GM21390 (cell line): ENCODE measurements around the gene GID4.
"Not testable (repeated sequence)": the region's sequence is repeated elsewhere in the genome, so short reads cannot be mapped to it uniquely, and the experiment has no call there.

ENCODE experiments used
- ATAC-seq: cut with Tn5 transposase; IDR thresholded peaks from one replicate; pipeline ENCODE4 v1.9.1; 2021; ENCODE audit not compliant: unreplicated experiment

Gene GID4

DNA sequence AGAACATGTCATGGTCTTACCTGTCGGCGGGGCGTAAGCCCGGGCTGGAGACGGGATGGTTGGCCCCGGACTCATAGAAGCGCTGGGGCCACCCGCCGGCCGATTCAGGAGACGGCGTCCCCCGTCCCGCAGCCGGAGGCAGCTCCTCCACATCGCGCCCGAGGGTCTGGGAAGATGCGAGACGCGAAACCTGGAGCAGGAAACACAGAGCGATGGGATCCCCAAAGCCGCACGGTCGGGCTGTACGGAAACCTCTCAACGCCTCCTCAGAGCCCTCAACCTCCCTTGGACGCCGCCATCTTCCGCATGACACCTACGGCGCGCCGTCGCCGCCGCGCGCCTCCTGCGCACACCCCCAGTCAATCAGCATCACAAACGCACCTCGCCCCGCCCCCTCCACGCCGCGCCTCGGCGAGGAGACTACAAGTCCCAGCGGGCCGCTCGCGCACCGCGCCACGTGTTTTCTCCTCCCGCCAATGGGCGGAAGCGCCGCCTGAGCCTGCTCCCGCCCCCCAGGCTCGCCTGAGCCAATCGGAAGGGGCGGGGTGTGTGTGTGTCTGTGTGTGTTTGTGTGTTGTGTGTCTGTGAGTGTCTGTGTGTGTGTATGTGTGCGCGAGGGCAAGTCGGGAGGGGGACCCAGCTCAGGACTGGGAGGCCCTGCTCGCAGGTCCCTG is at the start of gene GID4, which contains the start of gene ATPAF2:
GID4 (plus strand) TSS at position 548 of the 674 bp plus-strand sequence; CDS start at position 605, 57 bp downstream.
ATPAF2 (minus strand) TSS at position 308 of the 674 bp plus-strand sequence; CDS start at position 153, 155 bp downstream.
- ATAC-seq = peak; percentile 80

DNA sequence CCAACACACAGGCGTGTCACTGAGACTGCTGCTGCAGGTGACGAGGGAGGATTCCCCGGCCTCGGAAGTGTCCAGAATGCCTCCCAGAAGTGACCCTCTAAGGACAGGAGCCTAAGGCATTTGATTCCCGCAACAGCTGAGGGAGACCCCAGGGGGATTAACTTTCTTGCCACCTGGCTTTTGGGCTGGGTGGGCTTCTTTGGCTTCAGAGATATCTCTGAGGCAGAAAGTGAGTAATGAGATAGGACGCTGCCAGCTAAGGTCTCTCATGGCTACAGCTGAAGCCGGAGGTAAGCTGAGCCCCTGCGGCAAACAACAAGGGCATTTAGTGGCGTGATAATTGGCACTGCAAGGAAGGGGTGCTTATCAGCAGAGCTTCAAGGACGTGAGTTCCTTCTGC is 49.6 kb upstream of the GID4 start:
- no peak for ATAC-seq

DNA sequence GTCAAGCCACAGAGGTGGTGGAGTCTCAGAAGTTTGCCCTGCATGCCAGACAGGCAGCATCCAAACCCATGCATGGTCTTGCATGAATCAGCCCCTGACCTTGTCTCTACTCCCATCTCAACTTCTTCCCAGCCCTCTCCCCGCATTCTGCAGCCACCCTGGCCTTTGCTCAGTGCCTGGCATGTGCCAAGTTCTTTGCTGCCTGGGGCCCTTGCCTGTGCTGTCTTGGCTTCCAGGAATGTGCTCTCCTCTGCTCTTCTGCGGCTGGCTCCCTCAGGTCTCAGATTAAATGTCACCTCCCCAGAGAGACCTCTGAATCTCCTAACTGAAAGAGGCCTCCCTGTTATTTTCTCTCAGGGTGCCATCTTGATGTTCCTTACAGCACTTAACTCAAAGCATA is 48.9 kb upstream of the GID4 start:
- ATAC-seq = no peak

DNA sequence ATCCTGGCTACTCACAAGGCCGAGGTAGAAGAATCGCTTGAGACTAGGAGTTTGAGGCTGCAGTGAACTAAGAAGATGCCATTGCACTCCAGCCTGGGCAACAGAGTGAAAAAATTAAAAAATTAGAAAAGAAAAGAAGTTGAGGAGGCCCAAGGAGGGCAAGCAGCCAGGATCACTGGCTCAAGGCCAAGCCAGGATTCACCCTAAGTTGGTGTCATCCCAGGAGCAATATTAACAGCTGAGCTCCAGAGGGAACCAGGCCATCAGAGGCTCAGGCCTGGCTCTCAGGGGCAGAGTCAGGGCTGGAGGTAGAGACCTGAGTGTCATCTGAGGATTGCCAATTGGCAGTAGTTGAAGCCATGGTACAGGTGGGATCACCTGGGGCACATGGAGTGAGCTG is 45.8 kb upstream of the GID4 start:
- ATAC-seq = no peak

DNA sequence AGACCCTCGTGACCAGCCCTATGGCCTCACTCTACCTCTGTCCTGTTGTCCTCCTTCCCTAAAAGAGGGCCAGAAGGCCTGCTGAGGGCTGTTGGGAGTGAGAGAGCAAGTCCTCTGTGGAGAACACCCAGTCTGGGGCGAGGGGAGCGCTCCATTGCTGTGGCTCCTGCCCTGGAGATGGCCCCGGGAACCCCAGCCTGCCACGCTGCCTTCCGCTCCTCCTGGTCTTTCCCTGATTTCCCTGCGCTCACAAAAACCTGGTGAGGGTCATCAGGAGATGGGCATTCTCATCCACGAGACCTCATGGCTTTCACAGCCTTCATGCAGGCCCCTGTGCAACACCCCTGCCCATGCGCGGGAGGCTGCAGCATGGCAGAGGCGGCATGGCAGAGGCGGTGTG is 45.4 kb upstream of the GID4 start:
- ATAC-seq = no peak

DNA sequence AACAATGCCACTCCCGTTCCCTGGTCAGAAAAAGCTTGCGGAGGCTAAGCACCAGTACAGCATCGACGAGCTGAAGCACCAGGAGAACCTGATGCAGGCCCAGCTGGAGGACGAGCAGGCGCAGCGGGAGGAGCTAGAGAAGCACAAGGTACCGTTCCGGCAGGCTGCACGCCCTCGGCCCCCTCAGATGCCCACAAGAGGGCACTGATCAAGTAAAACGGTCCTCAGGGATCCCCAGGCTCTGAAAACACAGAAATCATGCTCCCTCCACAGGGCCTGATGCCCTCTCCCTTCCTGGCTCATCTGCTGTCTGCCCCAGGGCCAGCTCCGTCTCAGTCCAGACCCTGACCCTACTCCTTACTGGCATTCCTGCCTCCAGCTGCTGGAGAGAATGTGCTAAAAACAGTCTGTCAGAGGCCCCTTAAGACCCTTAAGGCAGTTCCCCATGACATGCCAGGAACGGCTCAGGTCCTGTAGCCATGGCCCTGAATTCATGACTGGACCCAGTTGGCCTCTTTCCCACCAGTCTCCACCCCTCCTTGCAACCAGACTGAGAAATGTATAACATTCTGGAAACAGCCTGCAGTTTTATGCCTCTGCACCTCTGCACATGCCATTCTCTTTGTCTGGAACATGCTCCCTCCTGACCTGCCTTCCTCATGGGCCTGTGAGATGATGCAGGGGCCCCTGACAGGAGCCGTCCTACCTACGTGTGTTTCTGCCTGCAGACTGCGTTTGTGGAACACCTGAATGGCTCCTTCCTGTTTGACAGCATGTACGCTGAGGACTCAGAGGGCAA is 44.7 kb upstream of the GID4 start:
- no peak for ATAC-seq

DNA sequence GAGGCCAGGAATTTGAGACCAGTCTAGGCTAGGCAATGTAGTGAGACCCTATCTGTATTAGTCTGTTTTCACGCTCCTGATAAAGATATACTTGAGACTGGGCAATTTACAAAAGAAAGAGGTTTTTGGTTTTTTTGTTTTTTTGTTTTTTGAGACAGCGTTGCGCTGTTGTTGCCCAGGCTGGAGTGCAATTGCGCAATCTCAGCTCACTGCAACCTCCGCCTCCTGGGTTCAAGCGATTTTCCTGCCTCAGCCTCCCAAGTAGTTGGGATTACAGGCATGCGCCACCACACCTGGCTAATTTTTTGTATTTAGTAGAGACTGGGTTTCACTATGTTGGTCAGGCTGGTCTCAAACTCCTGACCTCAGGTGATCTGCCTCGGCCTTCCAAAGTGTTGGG is 43.3 kb upstream of the GID4 start:
- not testable (repeated sequence) for ATAC-seq

DNA sequence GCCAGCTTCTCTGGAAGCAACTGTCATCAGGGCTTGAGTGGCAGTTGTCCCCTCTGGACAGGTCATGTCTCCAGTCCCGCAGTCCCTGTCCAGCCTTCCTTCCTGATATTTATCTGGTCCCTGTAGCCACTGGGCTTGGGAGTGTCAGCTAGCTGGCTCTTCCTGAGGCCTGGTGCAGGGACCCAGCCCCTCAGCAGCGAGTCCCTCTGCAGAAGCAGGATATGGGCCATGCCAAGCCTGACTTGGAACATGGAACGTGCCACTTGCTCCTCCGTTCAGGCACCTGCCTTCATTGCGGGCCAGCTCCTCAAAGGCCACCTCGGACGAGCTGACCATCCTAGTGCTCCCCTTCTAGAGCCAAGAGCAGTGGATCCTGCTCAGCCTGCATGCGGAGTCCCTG is 40.3 kb upstream of the GID4 start:
- no peak for ATAC-seq

DNA sequence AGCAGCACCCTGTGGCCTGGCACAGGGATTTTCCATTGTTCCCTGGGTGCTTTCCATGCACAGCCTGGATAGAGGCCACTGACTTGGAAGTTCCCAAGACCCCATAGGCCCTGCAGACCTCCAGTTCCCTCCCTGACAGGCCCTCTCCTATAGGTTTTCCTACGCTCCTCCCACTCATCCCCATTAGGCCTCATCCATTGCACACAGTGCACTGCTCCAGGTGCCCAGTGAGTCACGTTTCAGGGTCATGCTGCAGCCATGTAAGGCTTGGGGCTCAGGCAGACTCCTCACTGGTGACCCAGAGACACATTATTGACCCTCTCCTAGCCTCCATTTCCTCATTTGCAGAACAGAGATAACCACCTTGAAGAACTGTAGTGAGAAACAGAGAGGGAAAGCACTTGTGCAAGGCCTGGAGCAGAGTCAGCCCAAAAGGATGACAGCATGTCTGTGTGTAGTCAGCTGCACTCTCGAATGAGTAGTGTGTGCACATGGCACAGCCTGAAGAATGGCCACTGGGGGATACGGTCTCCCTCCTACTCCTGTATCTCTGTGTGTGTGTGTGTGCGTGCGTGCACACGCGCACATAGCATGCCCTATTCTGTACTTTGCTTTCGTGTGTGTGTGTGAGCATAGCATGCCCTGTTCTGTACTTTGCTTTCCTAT is 39.7 kb upstream of the GID4 start:
- ATAC-seq = no peak

DNA sequence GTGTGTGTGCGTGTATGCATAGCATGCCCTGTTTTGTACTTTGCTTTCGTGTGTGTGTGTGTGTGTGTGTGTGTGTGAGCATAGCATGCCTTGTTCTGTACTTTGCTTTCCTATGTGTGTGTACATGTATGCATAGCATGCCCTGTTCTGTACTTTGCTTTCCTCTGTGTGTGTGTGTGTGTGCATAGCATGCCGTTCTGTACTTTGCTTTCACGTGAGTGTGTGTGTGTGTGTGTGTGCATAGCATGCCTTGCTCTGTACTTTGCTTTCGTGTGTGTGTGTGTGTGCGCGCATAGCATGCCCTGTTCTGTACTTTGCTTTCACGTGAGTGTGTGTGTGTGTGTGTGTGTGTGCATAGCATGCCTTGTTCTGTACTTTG is 39.2 kb upstream of the GID4 start:
- no peak for ATAC-seq

DNA sequence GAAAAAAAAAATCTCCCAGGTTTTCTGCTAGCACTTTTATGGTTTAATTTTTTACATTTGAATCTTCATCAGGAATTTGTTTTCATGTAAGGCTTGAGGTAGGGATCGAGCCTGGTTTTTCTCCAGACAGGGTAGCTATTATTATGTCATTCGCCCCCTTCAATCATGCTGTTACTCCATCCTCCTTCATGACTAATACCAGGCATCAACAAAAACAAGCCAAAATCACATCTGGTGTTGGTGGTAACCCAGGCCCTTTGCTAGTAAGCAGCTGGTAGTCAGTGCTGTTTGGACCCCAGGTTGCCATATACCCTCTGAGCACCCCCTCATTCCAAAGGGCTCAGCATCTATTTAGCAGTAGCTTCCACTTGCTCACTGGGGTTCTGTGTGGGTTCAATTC is 37.0 kb upstream of the GID4 start:
- no peak for ATAC-seq

DNA sequence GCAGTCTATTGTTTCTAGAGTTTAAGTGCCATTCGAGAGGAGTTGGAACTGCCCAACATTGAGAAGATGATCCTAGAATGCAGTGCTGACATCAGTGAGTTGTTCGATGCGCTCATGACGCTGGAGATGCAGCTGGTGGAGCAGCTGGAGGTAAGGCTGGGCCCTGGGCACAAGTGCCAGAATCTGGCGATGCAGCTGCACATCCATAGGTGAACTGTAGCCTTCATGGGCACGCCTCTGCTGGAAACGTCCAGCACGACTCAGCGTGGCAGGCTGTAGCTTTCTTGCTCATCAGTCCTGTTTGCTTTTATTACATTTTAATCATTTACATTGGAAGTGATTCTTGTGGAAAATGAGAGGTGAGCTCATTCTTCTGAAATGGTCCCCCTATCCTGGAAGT is 34.9 kb upstream of the GID4 start:
- no peak for ATAC-seq

DNA sequence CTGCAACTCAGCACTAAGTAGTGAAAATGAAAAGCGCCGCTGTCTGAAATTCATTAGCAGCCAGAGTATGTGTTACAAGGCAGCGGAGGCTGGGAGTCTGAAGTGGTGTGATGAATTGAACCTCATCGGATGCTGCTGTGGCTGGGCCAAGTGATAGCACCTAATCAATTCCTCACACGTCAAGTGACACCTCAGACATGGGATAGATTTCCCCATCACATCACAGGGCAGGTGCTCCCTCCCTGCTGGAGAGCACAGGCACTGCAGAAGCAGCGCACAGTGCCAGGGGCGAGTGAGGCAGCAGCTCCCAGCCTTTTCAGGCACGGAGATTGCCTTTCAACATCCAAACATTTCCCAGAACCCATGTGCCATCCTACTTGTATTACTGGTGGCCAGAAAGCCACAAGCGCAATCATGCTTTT is 34.3 kb upstream of the GID4 start:
- no peak for ATAC-seq

DNA sequence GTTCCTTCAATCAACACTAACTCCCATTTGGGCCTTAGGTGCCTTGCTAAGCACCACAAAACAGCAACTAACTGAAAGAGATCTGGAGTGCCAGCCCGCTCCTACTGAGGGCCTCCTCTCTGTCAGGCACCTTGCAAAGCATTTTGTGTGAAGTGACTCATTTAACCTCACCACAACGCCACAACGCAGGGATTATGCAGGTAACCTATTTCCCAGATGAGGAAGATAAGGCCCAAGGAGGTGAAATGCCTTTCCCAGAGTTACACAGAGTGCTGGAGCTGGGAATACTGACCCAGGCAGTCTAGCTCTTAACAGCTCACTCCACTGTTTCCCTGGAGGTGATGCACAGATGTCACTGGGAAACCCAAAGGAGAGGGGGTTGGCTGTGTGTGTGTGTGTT is 33.7 kb upstream of the GID4 start:
- ATAC-seq = no peak

DNA sequence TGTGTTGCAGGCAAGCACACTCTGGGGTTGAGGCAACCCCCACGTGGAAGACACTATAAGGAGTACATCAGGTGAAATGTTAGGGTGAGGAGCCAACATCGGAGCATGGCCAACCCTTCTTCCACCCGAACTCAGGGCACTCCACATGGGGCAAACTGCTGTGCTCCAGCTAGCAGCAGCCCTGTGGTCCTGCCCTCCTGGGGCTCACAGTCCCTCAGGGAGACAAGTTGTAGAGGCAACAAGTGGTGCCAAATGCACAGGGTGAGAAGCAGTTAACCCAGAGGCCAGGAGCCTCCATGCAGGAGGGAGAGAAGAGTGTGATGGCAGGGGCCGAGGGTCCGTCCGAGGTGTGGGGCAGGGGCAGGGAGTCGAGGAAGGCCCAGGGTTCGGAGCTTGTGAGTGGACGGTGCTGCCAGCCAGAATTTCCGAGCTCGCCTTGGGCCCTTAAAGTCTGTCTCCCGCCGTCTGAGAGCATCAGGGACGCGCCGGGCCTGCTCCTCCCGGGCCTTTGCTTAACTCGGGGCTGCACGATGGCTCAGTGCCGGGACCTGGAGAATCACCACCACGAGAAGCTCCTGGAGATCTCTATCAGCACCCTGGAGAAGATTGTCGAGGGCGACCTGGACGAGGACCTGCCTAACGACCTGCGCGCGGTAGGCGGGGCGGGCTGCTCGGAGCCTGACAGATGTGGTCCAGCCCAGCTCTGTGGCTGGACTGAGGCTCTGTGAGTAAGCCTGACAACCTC is 32.5 kb upstream of the GID4 start:
- no peak for ATAC-seq

DNA sequence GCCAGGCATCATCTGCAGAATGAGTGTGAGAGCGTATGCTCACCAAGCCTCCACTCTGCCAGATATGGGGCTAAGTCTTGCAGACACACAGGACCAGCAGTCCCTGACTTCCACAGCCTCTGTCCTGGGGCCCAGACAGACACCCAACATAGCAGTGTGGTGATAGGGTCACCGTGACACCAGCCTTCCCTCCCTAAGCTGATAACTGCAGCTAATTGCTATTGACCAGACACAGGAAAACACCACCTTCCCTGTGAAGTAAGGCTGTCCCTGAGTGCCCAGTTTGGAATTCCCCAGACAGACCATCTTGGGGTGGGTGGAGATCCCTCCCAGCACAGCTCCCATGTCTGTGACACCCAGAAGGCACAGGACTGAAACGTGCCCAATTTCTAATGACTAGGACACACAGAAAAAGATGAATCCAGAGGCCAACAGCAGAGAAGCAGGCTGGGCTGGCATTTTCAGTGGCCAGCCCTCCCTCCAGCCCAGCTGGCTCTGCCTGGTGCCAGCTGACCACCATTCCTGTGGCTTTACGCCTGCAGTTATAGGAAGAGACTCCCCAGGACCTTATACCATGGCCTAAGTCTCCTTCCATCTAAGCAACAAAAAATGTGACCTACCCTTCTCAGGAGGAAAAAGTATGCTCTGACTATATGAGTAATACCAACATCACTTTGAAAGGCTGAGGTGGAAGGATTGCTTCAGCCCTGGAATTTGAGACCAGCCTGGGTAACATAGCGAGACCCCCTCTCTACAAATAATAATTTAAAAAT is 30.5 kb upstream of the GID4 start:
- no peak for ATAC-seq

DNA sequence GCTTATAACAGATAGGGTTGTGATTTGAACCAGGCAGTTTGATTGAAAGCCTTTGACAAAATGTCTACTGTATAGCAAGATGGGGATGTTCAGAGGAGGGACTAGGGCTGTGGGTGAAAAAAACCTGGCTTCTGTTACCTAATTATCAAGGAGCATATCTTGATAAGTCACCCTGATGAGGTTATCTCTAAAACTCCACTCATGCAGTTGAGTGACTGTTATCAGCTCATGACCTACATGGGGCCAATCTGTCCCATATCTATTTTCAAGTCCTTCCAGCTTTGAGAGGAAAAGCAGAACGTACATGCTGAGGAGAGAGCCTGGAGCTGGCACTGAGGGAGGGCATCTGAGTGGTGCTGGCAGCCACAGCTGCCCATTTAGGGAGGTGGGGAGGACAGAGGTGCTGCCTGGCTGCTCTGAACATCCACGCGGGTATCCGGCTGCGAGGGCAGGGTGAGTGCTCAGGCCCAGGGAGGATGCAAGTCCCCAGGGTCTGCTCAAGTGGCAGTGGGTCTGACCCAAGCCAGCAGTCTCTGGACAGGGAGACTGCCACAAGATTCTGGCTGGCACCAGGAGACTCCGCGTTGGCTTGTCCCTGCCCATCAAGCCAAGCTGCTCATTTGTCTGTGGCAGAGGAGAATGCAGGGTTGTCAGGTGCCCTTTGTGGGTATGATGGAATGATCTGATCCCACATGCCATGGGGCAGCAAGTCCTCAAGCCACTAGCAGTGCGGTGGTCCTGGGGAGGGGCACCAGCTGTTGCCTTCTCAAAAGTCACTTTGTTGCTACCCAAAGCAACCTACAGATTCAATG is 29.4 kb upstream of the GID4 start:
- ATAC-seq = no peak

DNA sequence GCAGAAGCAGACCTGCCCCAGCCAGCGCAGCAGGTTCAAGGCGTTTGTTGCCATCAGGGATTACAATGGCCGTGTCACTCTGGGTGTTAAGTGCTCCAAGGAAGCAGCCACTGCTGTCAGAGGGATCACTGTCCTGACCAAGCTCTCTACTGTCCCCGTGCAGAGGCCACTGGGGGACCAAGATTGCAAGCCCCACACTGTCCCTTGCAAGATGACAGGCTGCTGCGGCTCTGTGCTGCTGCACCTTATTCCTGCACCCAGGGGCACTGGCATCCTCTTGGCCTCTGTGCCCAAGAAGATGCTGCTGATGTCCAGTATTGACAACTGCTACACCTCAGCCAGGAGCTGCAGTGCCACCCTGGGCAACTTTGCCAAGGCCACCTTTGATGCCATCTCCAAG is 27.9 kb upstream of the GID4 start:
- ATAC-seq = no peak

DNA sequence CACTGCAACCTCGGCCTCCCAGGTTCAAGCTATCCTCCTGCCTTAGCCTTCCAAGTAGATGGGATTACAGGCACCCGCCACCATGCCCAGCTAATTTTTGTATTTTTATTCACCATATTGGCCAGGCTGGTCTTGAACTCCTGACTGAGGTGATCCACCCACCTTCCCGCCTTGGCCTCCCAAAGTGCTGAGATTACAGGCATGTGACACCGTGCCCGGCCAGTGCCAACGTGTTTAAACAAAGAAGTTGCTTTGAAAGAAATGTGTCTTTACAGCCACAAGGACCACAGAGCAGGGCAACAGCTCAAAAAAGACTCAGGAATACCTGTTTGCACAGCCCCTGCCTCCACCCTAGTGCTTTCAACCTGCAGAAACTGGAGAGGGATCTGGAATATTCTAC is 25.2 kb upstream of the GID4 start:
- ATAC-seq = no peak

DNA sequence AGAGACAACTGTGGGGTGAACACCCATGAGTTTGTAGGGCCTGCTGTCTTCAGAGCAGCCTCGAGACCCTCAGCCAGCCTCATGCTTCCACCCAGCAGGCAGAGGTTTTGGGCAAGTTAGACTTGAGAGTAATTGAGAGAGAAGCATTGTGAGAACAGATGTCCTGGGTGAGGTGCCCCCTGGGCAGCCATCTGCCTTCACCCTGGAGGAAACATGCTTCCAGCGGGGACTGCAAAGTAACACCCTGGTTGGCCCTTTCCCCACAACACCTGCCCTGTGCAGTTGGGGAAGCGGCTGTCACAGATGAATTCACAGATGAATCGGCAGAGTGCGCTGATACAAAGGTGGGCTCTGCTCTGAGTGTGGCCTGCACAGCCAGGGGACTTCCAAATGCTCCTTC is 23.6 kb upstream of the GID4 start:
- no peak for ATAC-seq
